CD4-positive, alpha-beta memory T cell (primary cell): ENCODE data around the gene NFIX. TPM values are rescaled to one million over a fixed set of nuclear protein-coding genes. Genes with fewer than 3 reads are reported as not detected.

Source experiments
- CTCF ChIA-PET: fragments of 350-600 bp; sonication (Branson Sonifier 250); formaldehyde crosslinking; loops from one replicate; lab custom pipeline; 2021; ENCODE audit warnings: inconsistent platforms; ENCODE audit not compliant: partially characterized antibody; lab: Charles Lee
- POLR2A ChIA-PET: fragments of 350-600 bp; sonication (Branson Sonifier 250); formaldehyde crosslinking; loops from one replicate; lab custom pipeline; 2021; ENCODE audit not compliant: partially characterized antibody; lab: Charles Lee
- DNase-seq, 5 donors: peaks; one replicate each; pipeline versions ENCODE4 v3.0.0 to v3.0.0-alpha.2; 2020 to 2022; ENCODE audit warnings: mixed read lengths in 1 of 5
- H3K27ac ChIP-seq: one replicate; pipeline ENCODE4 v1.7.0; 2013; ENCODE audit warnings: low read depth, low read length
- H3K27me3 ChIP-seq: 2 replicates; pipeline ENCODE4 v1.7.0; 2013; ENCODE audit warnings: mild to moderate bottlenecking, low read length, moderate library complexity; ENCODE audit not compliant: insufficient read depth
- H3K36me3 ChIP-seq: 2 replicates; pipeline ENCODE4 v1.7.0; 2013; ENCODE audit warnings: mild to moderate bottlenecking, low read length, moderate library complexity; ENCODE audit not compliant: insufficient read depth
- H3K4me1 ChIP-seq: 2 replicates; pipeline ENCODE4 v1.7.0; 2013; ENCODE audit warnings: mild to moderate bottlenecking, low read length, moderate library complexity; ENCODE audit not compliant: insufficient read depth
- H3K4me3 ChIP-seq, 2 donors: one replicate each; pipeline ENCODE4 v1.7.0; 2013; ENCODE audit warnings: low read length in 2 of 2, mild to moderate bottlenecking in 1 of 2
- H3K9me3 ChIP-seq, 2 donors: one replicate each; pipeline ENCODE4 v1.7.0; 2013; ENCODE audit warnings: low read length in 2 of 2, control low read depth in 1 of 2; ENCODE audit not compliant: control insufficient read depth in 1 of 2
- H3K27ac Mint-ChIP-seq, 7 donors: one replicate each; pipeline ENCODE4 v1.8.0; 2020 to 2021; ENCODE audit warnings: mixed read lengths in 7 of 7, mild to moderate bottlenecking in 6 of 7, inconsistent platforms in 3 of 7, moderate library complexity in 3 of 7
- H3K27me3 Mint-ChIP-seq, 2 donors: one replicate each; pipeline ENCODE4 v1.8.0; 2020 to 2021; ENCODE audit warnings: mixed read lengths in 2 of 2
- H3K36me3 Mint-ChIP-seq, 2 donors: one replicate each; pipeline ENCODE4 v1.8.0; 2020 to 2021; ENCODE audit warnings: mixed read lengths in 2 of 2, inconsistent platforms in 1 of 2, mild to moderate bottlenecking in 1 of 2
- H3K4me1 Mint-ChIP-seq, 4 donors: one replicate each; pipeline ENCODE4 v1.8.0; 2020 to 2021; ENCODE audit warnings: mixed read lengths in 4 of 4, mild to moderate bottlenecking in 1 of 4
- H3K4me3 Mint-ChIP-seq, 8 donors: one replicate each; pipeline ENCODE4 v1.8.0; 2020 to 2021; ENCODE audit warnings: mixed read lengths in 8 of 8, mild to moderate bottlenecking in 7 of 8, moderate library complexity in 6 of 8, inconsistent platforms in 3 of 8
- H3K9me3 Mint-ChIP-seq, 8 donors: one replicate each; pipeline ENCODE4 v1.8.0; 2020 to 2021; ENCODE audit warnings: mixed read lengths in 8 of 8, mild to moderate bottlenecking in 5 of 8, inconsistent platforms in 3 of 8, moderate library complexity in 1 of 8
- intact Hi-C: fragments of 100-400 bp; cut with micrococcal nuclease; formaldehyde crosslinking; loops from one replicate; pipeline ENCODE4 v1.15.1; 2023
- polyA plus RNA-seq, 2 donors: library from polyadenylated mRNA; unstranded; fragments of 300-500 nt; fragmentation: Illumina TruSeq; gene quantifications; one replicate each; pipeline ENCODE4 v1.2.3, GENCODE V29; 2021
- total RNA-seq, 2 experiments: library from RNA; stranded (reverse); gene quantifications; one replicate each; pipeline ENCODE4 v1.2.3, GENCODE V29; 2021

NFIX gene
- total and polyA plus RNA-seq, 4 experiments from 2014 or later = 0.09 to 5.4 (median 4.0) TPM; not detected in 1

DNA sequence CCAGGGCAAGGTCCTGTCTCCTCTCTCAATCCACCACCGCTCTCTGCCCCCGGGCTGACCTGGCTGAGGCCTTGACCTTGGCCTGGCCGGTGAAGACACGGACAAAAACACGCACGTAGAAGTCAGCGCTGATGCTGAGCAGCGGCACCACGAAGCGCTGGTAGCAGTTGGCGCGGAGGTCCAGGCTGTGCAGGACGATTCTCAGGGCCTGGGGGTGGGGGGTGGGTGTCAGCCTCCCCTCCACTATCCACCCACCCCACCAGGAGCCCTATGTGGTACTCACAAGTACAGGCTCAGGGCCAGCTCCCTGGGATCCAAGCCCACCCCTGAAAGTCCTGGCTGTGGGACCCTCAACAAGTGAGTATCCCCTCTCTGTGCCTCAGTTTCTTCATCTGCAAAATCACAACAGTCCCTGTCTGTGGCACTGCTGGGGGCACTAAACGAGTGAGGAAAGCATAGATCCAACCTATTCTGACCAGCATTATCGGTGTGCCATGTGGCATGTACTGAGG is 114.9 kb downstream of the NFIX start:
- Histone ChIP-seq H3K4me3 (no peak overlapping the region), H3K27ac (no peak overlapping the region), H3K27me3 (no peaks in the 10 kb centered on the region), H3K9me3 (no peaks in the 10 kb centered on the region), H3K4me1 (peaks cover 6% of the 10 kb centered on the region), H3K36me3 (peaks cover 15% of the 10 kb centered on the region)
- DNase-seq = no peak
- no peak overlapping the region for H3K4me3 Mint-ChIP-seq
- H3K9me3 Mint-ChIP-seq = no peaks in the 10 kb centered on the region
- ChIA-PET CTCF (interaction anchor here (0.5 to 1.7 kb wide), 2 partner anchors 16 to 132 kb away, joined by 3 to 4 read pairs; no protein-coding TSS in a partner anchor), POLR2A (interaction anchor here (2.7 kb wide), 1 partner anchor 11 kb away, joined by 6 read pairs; no protein-coding TSS in a partner anchor)
- peaks cover 0 to 4% (median 2%) of the 10 kb centered on the region in 4 donors for H3K4me1 Mint-ChIP-seq
- H3K27ac Mint-ChIP-seq = no peak overlapping the region
- peaks cover 0 to 11% of the 10 kb centered on the region in 2 donors for H3K36me3 Mint-ChIP-seq
- H3K27me3 Mint-ChIP-seq = no peaks in the 10 kb centered on the region
- intact Hi-C loops = no loop called here

DNA sequence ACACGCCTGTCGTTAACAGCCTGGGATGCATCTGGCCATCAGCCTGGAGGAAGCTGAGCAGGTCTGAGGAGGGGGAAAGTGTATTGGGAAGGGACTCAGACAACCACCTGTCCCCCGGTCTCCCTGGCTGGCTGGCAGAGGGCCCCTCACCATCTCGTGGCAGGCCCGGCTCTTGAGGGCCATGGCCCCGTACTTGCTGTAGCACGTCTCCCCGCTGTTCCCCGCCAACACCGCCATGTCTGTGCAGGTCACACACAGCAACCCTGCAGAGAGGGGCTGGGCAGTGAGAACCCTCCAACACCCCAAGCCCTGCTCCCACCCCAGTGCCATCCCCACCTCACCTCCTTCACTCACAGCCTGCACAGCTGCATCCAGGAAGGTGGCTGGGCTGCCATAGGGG is 117.3 kb downstream of the NFIX start:
- H3K27me3 Mint-ChIP-seq = no peaks in the 10 kb centered on the region
- Histone ChIP-seq H3K4me1 (peaks cover 18% of the 10 kb centered on the region), H3K36me3 (peaks cover 15% of the 10 kb centered on the region), H3K27me3 (no peaks in the 10 kb centered on the region), H3K27ac (no peak overlapping the region), H3K4me3 (no peak overlapping the region), H3K9me3 (no peaks in the 10 kb centered on the region)
- intact Hi-C loops = no loop called here
- ChIA-PET POLR2A (interaction anchor here (2.7 kb wide), 1 partner anchor 13 kb away, joined by 6 read pairs; no protein-coding TSS in a partner anchor), CTCF (no interaction called here)
- peaks cover 0 to 16% of the 10 kb centered on the region in 2 donors for H3K36me3 Mint-ChIP-seq
- DNase-seq = no peak
- H3K4me1 Mint-ChIP-seq = peaks cover 5 to 26% (median 15%) of the 10 kb centered on the region in 4 donors
- H3K4me3 Mint-ChIP-seq = no peak overlapping the region
- peak overlapping the region in 1 of 7 donors; percentile 41 for H3K27ac Mint-ChIP-seq
- H3K9me3 Mint-ChIP-seq = no peaks in the 10 kb centered on the region

DNA sequence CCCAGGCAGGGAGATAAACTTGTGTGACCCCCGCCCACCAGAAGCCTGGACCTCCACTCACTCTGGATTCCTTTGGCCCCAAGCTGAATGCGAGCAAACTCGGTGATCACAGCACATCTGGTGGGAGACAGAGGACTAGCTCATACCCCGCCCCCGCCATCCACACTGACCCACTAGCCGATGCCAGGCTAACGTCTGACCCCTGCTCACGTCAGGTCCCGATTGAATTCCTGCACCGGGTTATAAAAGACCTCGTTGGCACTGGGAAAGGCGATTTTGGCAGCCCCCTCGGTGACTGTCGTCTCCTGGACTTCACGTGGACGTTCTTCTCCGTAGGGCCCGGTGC is 120.6 kb downstream of the NFIX start:
- Mint-ChIP-seq H3K27me3 (no peaks in the 10 kb centered on the region), H3K9me3 (peaks cover 0 to 2% (median 0%) of the 10 kb centered on the region in 8 donors), H3K27ac (peak overlapping the region in 6 of 7 donors; percentile 73 to 97 (median 90)), H3K4me1 (peaks cover 11 to 48% (median 32%) of the 10 kb centered on the region in 4 donors), H3K36me3 (peaks cover 0 to 14% of the 10 kb centered on the region in 2 donors), H3K4me3 (peak overlapping the region; percentile 91 to 98 (median 96))
- Histone ChIP-seq H3K4me1 (peaks cover 43% of the 10 kb centered on the region), H3K4me3 (peak overlapping the region; percentile 79 to 94), H3K27ac (peak overlapping the region; percentile 65), H3K36me3 (peaks cover 11% of the 10 kb centered on the region), H3K27me3 (no peaks in the 10 kb centered on the region), H3K9me3 (no peaks in the 10 kb centered on the region)
- POLR2A ChIA-PET = interaction anchor here (0.7 to 7.2 kb wide), 8 partner anchors 11 to 51 kb away, joined by 3 to 132 read pairs (median 22); partner anchors contain the start of genes IER2, LYL1 and STX10
- intact Hi-C loops = loop anchor here (1.0 to 5.0 kb wide), 6 partner anchors 12 to 146 kb away; partner anchors contain the start of genes IER2 and STX10
- DNase-seq = no peak
- CTCF ChIA-PET = interaction anchor here (5.1 kb wide), 1 partner anchor 11 kb away, joined by 35 read pairs; no protein-coding TSS in a partner anchor

DNA sequence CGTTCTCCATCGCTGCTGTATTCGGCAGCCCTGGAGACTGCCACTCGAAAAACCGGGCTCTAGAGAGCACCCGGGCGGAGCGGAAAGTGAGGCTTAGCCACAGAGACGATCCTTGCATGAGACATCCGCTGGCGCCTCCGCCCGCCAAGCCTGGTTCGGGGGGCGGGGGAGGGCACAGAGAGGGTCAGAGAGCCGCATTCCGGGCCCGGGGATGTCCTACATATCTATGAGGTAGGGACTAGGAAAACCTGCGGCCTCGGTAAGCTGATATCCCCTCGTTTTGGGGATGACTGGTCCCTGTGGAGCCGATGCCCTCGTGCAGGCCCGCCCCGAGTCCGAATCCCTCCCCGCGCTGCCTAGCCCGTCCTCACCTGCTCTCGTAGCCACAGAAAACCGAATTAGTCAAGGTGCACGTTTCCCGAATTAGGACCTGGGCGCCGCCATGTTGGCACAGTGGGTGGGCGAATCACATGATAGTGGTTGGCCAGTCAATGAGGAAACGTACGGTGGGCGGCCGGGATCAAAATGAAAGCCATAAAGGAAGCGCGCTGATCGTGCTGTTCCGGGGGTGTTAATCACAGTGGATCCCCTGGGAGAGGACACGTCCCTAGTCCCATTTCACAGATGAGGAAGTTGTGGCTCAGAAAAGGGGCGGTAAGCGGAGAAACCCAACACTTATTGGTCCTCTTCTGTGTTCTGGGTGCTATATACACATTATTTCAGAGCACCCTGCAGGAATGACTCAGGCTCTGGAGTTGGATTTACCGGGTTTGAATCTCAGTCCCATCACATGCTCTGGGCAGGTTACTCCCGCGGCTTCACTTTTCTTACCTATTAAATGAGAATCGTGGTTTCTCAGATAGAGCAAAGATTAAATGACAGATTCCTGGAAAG is 121.3 kb downstream of the NFIX start, which contains the start of gene TRMT1:
Gene TRMT1 (minus strand): TSS at position 459 of the 894 bp plus-strand sequence. CDS start 341 bp downstream, at position 118.
- H3K27ac Mint-ChIP-seq = peak within 1 kb of the TSS; percentile 89 to 97 (median 92)
- H3K4me1 ChIP-seq = peaks cover 49% of the 10 kb centered on the region

DNA sequence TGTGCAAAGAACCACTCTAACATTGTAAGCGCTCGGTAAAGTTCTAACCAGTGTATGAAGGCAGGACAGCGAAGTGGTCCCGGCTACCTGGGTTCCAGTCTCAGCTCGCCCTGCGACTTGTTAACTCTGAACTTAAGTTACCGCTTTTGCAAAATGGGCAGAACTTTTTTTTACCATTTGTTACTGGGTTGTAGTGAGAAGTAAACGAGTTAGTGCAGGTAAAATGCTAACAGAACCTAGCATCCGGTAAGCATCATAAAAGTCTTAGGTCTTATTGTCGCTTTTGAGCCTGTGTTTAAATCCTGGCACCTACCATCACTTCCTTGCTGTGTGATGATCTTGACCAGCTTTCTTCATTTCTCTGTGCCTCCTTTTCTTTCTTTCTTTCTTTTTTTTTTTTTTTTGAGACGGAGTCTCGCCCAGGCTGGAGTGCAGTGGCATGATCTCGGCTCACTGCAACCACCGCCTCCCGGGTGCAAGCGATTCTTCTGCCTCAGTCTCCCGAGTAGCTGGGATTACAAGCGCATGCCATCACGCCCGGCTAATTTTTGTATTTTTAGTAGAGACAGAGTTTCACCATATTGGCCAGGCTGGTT is 122.0 kb downstream of the NFIX start:
- Mint-ChIP-seq H3K9me3 (peaks cover 0 to 2% (median 0%) of the 10 kb centered on the region in 8 donors), H3K27ac (peak overlapping the region; percentile 89 to 97 (median 92)), H3K27me3 (no peaks in the 10 kb centered on the region), H3K4me3 (peak overlapping the region; percentile 91 to 98 (median 96)), H3K4me1 (peaks cover 18 to 61% (median 42%) of the 10 kb centered on the region in 4 donors), H3K36me3 (peaks cover 0 to 17% of the 10 kb centered on the region in 2 donors)
- intact Hi-C loops = loop anchor here (2.0 to 5.0 kb wide), 4 partner anchors 16 to 145 kb away; no protein-coding TSS in a partner anchor
- Histone ChIP-seq H3K4me3 (peak overlapping the region; percentile 79 to 94), H3K9me3 (no peaks in the 10 kb centered on the region), H3K4me1 (peaks cover 57% of the 10 kb centered on the region), H3K36me3 (peaks cover 10% of the 10 kb centered on the region), H3K27ac (peak overlapping the region; percentile 65), H3K27me3 (no peaks in the 10 kb centered on the region)
- ChIA-PET CTCF (interaction anchor here (0.6 to 5.1 kb wide), 8 partner anchors 12 to 161 kb away, joined by 3 to 35 read pairs (median 4); partner anchors contain the start of genes IER2 and STX10), POLR2A (interaction anchor here (0.6 to 7.2 kb wide), 18 partner anchors 12 to 325 kb away, joined by 3 to 132 read pairs (median 5); partner anchors contain the start of genes CALR, IER2, JUNB and LYL1)
- peak in 2 of 5 donors; percentile 45 for DNase-seq

More for the DNA sequence above, 121.3 kb downstream of the NFIX start, which contains the start of gene TRMT1:
- Histone ChIP-seq H3K4me3 (peak within 1 kb of the TSS; percentile 79 to 94), H3K9me3 (no peaks in the 10 kb centered on the region), H3K27me3 (no peaks in the 10 kb centered on the region), H3K36me3 (peaks cover 11% of the 10 kb centered on the region), H3K27ac (peak within 1 kb of the TSS; percentile 65)
- ChIA-PET POLR2A (interaction anchor here (0.7 to 7.2 kb wide), 12 partner anchors 11 to 325 kb away, joined by 3 to 132 read pairs (median 12); partner anchors contain the start of genes IER2, JUNB, LYL1 and STX10), CTCF (interaction anchor here (1.0 to 5.1 kb wide), 5 partner anchors 11 to 147 kb away, joined by 3 to 35 read pairs (median 4); no protein-coding TSS in a partner anchor)
- DNase-seq = peak; percentile 85 to 93 (median 88)
- Mint-ChIP-seq H3K4me1 (peaks cover 13 to 54% (median 36%) of the 10 kb centered on the region in 4 donors), H3K9me3 (peaks cover 0 to 2% (median 0%) of the 10 kb centered on the region in 8 donors), H3K4me3 (peak within 1 kb of the TSS; percentile 91 to 98 (median 96)), H3K27me3 (no peaks in the 10 kb centered on the region), H3K36me3 (peaks cover 0 to 14% of the 10 kb centered on the region in 2 donors)
- intact Hi-C loops = loop anchor here (1.0 to 5.0 kb wide), 6 partner anchors 12 to 146 kb away; partner anchors contain the start of genes IER2 and STX10
